GM21737 (cell line): ENCODE measurements around the gene LTF.

Experiments used
- ATAC-seq: cut with Tn5 transposase; IDR thresholded peaks from one replicate; pipeline ENCODE4 v1.9.1; 2021; ENCODE audit warnings: mild to moderate bottlenecking, moderate library complexity; ENCODE audit not compliant: unreplicated experiment

Gene LTF

DNA sequence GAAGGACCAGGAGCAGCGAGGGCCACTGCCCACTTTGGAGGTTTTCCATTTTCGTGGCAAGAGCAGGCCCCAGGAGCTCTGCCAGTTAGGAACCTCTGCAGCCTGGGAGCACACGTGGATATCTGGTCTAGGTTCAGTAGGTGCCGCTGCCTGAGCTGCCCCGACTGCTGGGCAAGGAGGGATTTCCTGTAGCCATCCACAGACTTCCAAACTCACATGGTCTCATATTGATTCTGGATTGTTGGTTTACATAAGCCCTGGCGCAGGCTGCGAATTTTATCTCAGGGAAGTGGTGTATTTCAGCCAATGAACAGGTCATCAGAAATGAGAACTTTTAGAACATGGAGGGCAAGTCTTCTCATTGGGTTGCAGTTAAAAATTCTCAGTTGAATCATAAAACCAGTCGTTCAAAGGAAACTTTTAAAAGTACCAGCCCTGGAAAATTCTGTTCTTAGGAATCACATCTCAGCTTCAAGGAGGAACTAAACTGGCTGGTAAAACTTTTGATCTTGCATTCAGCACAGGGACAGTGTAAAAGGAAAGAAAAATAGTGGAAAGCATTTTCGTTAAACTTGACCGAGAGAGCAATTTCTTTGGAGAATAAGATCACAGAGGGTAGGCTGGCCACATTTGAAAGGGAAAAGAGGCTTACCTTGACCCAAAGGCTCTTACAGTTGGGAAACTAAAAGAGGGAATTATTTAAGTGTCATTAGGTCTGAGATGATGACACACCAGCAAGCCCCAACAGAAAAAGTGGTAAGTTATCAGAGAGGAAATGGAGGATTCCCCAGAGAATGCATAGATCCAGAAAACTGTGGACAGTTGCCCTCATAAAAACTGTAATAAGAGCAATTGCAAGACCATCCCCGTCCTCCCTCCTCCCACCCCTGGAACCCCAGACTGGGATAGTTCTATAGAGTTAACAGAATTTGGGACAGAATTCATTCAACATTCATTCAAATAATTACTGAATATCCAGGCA is 26.7 kb upstream of the LTF start:
- ATAC-seq, result no peak

DNA sequence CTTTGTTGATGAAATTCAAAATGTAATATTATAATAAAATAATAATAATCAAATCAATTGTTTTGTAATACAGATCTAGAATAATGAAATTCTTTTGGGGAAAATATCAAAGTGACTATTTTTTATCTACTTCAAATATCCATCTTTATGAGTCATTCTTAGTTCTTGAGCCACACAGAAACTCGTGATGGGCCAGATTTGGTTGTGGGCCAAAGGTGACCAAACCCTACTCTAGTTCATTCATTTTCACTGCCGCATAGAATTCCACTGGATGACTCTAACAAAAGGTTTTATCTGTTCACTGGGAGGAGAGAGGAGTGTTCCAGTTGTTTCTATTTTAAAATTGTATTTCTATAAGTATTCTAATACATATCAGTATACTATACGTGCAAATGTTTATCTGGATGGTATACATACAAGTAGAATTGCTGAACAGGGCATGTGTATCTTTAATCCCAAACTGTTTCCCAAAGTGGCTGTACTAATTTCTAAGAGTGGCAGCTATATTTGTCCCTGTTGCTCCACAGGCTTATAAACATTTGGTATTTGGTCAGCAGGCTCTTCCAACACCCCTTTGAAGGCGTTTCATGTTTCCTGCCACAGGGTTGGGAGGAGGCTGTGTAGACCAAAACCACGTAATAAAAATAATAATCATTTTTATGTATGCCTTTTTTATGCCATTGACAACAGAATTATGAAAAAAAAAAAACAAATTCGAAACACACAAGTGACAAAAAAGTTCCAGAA is 25.8 kb upstream of the LTF start:
- ATAC-seq, result no peak

DNA sequence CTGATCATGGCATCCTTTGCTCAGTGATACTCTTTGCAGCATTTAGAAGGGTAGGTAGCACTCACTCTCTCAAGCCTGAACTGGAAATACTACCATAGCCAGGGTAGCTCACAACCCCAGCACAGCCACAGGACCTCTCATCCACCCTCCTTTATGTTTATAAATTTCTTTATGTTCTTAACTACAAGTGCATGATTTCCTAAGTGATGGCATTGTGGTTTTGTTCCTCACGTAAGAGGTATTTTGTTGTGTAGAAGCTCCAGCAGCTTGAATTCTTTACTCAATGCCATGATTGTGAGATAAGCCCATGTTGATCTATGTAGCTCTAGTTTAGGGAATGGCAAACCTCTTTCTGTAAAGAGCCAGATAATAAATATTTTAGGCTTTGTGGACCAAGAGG is 25.2 kb upstream of the LTF start:
- ATAC-seq, result no peak

DNA sequence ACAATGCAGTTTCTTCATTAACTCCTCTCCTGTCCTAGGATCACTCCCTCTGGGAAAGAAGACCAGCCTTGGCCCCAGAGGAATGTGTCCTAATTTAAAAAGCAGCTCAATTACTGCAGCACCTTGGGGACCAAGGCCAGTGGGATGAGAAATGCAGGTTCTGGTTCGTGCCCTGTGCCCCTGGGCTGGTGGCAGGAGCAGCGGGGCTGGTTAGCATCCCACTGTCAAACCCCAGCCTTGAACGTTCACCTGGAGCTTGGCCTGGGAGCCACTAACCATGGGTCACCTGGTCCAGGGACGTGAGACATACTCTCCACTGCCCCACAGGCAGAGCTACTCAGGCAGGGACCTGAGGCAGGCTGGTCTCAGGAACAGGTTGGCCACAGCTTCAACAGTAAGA is 24.7 kb upstream of the LTF start:
- no peak for ATAC-seq

DNA sequence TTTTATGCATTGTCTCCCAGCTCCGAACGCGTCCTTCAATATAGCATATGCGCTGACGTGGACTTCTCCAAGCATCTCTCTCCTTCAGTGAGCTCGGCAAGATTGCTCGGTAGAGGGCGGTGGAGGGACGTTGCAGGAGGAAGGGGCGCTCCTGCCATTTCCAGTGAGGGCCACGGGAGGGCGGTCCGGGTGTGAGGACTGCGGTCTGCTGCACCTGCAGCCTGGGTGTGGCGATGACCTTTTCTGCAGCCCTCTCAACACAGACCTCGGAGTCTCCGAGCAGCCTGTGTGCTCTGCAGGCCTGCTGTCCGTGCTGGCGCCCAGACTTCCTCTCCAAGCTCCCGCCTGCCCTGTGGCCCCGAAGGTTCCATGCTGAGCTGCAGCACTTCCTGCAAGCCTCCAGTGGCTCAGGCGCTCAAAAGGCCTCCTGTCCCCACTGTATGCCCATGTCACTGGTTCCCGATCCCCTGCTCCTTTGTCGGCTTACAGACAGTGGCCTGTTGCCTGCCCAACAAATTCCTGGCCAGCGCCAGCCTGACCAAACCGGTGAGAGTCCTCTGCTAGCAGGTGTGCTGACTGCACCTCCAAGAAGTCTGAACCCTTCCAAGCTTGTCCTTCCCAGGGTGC is 24.1 kb upstream of the LTF start:
- peak; percentile 97 for ATAC-seq

DNA sequence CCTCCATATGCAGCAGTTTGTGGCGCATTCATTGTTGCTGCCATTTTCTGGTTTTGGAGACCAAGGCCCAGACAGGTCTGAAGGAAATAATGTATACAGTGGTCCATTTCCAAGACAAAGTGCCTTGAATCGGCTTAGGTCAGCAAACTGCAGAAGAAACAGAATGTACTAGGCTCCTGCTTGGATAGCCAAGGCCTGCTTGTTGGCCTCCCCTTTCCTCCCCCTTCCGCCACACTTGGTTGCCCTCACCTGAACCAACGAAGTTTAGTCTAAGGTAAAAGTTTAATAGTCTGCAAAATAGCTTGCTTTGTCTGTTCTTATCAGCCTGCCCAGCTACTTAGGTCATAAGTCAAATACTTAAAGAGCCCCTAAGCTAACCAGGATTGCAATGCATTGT is 21.1 kb upstream of the LTF start:
- ATAC-seq, result no peak

DNA sequence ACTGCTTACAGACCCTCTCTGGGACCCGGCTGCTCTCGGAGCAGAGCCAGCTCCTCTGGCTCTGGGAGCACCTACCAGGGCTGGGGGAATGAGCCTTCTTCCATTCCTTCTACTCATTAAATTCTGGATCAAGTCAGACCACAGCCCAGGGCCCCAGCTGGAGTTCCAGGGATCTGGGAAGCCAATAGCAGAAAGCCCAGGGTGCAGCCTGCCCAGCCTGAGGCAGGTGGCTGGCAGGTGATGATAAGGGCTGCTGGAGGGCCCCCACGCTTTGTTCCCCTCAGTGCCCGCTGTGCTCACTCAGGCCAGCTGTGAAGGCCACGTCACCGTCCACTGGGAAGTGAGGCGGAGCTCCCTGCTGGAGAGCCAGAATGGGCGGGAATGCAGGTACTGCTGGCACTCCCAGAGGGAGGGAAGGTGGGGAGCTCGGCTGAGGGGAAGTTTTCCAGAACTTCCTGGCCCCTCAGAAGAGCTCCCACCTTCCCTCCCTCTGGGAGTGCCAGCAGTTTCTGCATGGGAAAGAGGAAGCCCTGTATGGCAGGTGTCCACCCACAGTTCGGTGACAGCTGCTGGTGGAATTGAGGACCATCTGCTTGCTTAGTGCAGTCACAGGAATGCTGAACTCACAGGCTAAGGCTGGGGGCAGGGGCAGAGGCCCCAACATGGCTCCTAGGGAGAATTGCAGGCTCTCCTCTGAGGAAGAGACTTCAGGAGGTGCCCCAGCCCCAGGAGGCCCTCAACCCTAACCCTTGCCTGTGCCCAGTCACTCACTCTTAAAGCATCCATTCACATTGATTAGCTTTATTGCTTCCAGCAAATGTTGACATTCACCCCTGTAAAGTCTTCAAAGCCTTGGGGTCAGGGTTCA is 20.4 kb upstream of the LTF start:
- no peak for ATAC-seq

DNA sequence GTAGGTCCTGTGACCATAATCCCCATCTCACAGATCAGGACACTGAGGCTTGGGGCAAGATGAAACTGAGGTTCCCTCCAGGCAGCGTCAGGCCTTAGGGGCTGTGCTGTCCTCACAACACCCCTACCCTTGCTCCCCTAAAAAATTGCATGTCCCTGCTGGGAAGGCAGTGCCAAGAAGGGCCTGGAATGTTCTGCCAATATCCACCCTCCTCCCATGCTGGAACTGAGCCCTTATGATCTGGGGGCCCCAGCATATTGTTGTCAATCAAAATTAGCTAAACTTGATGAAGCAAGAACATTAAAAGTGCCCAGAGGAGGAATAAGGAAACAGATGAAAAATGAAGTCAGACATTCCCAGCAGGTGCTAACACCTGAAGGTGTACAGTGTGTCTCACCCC is 19.7 kb upstream of the LTF start:
- no peak for ATAC-seq

DNA sequence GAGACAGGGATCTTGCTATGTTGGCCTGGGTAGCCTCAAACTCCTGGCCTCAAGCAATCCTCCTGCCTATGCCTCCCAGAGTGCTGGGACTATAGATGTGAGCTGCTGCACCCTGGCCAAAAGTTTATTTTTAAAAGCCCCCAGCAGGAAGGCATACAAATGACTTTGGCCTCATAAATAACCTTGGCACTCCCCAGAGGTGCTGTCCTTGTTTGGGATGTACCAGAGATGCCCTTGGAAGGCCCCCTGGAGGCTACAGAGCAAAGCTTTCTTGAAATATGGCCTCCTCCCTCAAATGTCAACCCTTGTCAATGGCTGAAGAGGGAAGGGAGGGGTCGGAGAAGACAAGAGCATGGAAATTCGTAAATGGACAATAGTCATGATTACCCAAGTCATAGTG is 19.1 kb upstream of the LTF start:
- ATAC-seq, result no peak

DNA sequence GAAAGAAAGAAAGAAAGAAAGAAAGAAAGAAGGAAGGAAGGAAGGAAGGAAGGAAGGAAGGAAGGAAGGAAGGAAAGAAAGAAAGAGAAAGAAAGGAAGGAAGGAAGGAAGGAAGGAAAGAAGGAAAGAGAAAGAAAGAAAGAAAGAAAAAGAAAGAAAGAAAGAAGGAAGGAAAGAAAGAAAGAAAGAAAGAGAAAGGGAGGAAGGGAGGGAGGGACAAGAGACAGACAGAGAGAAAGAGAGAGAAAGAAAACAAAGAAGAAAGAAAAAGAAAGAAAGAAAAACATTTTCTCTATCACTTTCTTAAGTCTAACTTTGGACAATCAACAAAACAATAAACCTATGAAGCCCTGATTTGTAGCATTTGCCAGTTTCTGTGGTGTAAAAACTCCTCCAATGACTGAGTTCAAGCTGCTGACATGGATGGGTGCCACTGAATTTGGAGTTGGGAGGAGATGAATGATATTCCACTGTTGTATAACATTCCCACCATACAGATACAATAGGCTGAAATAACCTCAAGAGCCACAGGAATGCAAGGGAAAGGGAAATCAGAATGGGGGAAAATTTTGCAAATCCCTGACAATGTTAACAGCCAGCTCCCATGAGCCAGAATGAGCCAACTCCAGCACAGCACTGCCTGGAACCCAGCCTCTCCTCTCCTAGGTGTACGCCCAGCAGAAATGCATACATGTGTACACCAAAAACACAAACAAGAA is 18.1 kb upstream of the LTF start:
- no peak for ATAC-seq

DNA sequence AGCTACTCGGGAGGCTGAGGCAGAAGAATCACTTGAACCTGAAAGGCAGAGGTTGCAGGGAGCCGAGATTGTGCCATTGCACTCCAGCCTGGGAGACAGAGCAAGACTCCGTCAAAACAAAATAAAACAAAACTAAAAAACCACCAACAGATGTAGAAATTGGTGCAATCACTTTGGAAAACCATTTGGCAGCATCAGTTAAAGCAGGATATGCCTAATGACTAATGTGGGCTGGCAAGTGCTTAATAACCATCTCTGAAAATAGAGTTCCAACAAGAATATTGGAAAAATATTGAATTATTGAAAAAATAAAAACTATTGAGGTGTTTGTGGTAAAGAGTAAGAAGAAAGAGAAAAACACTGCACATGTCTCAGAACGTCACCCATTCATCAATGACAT is 16.9 kb upstream of the LTF start:
- ATAC-seq, result no peak

DNA sequence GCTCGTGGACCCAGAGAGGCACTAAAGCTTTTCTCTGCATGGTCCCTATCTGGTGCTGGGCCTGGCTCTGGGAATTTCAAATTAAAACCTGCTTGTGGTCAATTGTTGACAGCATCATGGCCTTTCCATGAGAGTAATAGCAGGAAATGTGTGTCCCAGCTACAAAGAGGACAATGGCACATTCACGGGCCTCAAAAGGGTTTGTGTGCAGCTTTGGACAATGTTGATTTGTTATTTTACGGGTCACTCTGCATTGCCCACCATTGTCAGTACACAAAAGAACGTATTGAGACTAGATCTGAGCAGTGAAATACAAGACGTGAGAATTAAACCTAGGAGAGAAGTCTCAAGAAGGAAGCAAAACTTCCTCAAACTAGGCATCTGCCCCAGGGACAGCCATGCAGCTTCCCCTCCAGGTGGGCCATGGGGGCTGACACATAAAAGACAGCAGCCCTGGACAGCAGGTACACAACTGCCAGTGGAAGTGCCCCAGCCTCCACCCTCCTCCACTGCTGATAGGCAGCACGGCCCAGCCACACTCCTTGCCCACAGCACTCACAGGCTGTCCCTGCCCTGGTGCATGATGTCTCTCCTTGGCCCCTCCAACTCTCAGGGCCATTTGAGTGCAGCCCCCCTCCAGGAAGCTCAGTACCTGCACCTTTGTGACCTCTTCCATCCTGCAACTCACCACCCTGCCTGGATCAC is 15.9 kb upstream of the LTF start:
- no peak for ATAC-seq

DNA sequence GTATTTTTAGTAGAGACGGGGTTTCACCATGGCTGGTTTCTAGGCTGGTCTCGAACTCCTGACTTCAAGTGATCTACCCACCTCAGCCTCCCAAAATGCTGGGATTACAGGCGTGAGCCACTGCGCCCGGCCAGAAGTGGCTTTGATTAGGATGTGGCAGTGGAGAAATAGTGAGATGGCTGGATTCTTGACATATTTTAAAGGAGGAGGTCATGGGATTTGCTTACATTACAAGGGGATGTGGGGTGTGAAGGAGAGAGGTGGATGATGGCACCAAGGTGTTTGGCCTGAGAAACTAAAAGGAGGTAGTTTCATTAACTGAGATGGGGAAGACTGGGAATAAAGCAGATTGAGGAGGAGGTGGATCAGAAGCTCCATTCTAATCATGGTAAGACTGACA is 15.0 kb upstream of the LTF start:
- ATAC-seq, result no peak

DNA sequence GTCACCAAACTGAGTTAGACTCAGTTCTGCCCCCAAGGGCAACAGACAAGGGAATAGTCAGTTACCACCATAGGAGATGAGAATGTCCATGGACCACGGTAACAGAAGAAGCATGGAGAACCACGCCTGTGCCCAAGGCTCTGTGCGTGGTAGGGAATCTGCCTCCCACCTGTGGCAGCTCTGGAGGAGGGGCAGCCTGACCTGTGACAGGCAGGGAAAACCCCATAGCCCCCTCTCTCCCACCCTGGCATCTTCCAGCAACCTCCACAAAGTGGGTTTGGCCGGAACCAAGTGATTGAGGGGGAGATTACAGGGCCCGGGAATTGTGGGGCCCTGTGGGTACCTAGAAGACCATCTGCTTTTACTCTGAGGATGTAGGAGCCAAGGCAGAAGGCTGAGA is 14.3 kb upstream of the LTF start:
- no peak for ATAC-seq

DNA sequence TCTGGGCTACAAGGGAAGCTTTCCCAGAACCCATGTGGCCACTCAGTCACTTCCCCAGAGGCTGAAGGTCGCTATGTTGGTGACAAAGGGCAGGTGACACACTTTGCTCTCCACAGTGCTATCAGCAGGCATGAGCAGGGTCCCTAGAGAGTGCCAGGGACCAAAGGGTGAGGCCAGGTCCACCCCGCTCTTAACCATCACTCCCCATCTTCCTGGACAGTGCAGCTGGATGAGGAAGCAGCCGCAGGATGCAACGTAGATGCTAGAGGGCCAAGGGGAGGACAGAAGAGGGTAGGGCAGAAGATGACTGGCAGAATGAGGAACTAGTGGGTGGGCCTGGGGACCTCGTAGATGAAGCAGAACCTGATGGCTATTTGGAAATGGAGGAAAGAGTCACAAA is 13.6 kb upstream of the LTF start:
- no peak for ATAC-seq

DNA sequence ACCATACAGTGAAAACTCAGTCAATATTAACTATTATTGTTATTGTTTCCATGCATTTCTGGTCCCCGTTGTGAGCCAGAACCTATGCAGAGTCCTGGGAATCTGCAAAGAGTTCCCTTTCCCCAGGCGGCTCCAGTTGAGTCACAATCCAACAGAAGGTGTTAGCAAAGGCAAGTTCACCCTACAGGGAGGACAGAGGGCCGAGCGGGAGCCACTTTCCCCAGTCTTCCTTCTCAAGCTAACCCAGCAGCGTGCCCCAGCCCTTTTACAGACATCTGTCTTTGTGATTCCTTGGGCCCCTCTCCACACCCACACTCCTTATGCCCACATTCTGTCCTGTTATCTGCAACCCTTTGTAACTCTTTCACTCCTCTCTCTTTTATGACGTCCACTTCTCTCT is 13.1 kb upstream of the LTF start:
- ATAC-seq, result no peak

DNA sequence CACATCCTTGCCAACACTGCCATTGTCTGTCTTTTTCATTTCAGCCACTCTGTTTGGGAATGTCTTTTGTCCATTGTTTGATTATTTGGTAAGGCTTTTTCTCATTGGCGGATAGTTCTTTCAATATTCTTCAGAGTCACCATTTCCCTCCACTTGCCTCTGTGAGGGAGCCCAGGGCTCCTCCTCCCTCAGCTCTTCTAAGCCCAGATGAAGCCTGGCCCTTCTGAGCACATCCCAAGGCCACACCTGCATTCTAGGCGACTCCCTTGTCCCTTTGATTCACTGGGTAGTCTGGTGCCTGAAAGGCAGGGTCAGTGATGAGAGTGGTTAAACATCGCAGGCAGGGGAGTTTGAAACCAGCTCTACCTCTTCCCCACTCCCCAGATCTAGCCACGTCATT is 12.4 kb upstream of the LTF start:
- ATAC-seq, result no peak

DNA sequence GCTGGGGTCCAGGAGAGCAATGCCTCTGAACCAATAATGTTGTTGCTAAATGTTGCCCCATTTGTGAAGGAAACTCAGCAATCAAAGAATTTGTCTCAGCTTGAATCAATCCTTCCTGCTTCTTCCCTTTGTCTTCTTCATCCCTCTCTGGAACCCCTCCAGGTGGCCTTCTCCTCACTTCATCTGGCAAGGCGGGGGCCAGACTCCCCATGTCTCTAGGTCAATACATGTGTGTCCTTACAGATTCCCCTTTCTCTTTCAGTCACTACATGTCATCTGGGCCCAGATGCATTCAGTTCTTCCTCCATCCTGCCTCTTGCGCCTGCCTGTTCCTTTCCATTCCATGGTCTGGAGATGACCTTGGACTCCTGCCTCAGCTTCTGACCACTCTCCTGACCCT is 8.0 kb upstream of the LTF start:
- ATAC-seq, result no peak

DNA sequence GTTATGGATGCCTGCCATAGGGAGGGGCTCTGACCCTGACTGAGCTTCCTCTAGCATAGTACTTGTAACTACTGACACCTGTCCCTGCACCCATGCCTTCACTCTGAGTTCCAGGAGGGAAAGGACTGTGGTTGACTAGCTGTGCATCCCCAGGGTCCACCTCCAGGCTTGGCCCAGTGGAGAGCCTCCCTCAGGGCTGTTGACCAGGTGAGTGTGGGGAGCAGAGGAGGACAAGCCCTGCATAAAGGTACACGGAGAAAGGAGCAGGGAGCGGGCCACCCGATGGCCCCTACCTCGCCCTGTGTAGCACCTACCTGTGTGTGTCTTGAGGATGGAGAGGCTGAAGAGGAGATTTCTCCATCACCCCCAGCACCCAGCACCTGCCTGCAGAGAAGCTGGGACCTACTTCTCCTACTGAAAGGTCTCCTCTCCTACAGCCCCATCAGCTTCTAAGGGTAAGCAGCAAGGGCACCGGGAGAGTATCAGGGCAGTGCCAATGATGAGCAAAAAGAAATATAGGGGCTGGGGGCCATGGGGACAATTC is 6.7 kb upstream of the LTF start:
- ATAC-seq, result no peak
